Measurements from ENCODE around the gene MAP3K13. TPM values are rescaled to one million over a fixed set of nuclear protein-coding genes. Genes with fewer than 3 reads are reported as not detected.

Gene MAP3K13
- total and polyA plus RNA-seq, 10 of the 15 experiments (the other 5 are each of a cell fraction or from before 2014, with no cell fraction given): 10.5 to 70.8 (median 26.8) TPM

GRCh38 chr3:185537369-185537970 is 174.5 kb downstream of the MAP3K13 start (continued):
- TF ChIP-seq NR2F1 (conservative IDR thresholded peaks at IDR 0.05) (0 out of 2 replicates have a peak, but pooled peaks have one; percentile 8), IKZF2 (IDR thresholded peaks at IDR 0.05) (peak; percentile 96 to 97), ZSCAN29 (IDR thresholded peaks at IDR 0.05) (no peak), PBX3 (IDR thresholded peaks at IDR 0.05; ENCODE audit: insufficient replicate concordance, low read depth, low read length) (no peak), CEBPB (IDR thresholded peaks at IDR 0.05; ENCODE audit: borderline replicate concordance in 1 of 2, low read depth in 2 of 2, low read length in 2 of 2) (peak; percentile 86 to 94; a peak in 3 of 4 replicates), BCLAF1 (IDR thresholded peaks at IDR 0.05) (no peak), HSF1 (IDR thresholded peaks at IDR 0.05; ENCODE audit: low read depth, low read length) (no peak), BMI1 (IDR thresholded peaks at IDR 0.05; ENCODE audit: borderline replicate concordance) (no peak), HDAC6 (IDR thresholded peaks at IDR 0.05; ENCODE audit: unreplicated experiment) (no peak), KLF5 (IDR thresholded peaks at IDR 0.05; ENCODE audit: partially characterized antibody) (peak; percentile 39), SMC3 (IDR thresholded peaks at IDR 0.05; ENCODE audit: borderline replicate concordance, low read length) (no peak), SIN3A (IDR thresholded peaks at IDR 0.05; ENCODE audit: low read depth, low read length) (no peak), DPF2 (IDR thresholded peaks at IDR 0.05) (peak; percentile 74), EZH2 (IDR thresholded peaks at IDR 0.05; ENCODE audit: borderline replicate concordance, control insufficient read depth, low read depth, low read length) (no peak), RBBP5 (conservative IDR thresholded peaks at IDR 0.05) (no peak), BCL3 (IDR thresholded peaks at IDR 0.05; ENCODE audit: borderline replicate concordance, insufficient read depth, low read depth, low read length, poor library complexity, severe bottlenecking) (peak; percentile 66), ZZZ3 (IDR thresholded peaks at IDR 0.05; ENCODE audit: control insufficient read depth, insufficient read length, low read depth) (no peak), ATF3 (IDR thresholded peaks at IDR 0.05; ENCODE audit: borderline replicate concordance, extremely low read depth, low read depth, low read length) (no peak), NR2C2 (IDR thresholded peaks at IDR 0.05; ENCODE audit: borderline replicate concordance, control insufficient read depth, insufficient read length, low read depth) (no peak), NRF1 (conservative IDR thresholded peaks at IDR 0.05; ENCODE audit: low read depth, low read length) (no peak), STAT1 (conservative IDR thresholded peaks at IDR 0.05) (no peak), KDM1A (IDR thresholded peaks at IDR 0.05; ENCODE audit: borderline replicate concordance) (no peak), ASH2L (IDR thresholded peaks at IDR 0.05; ENCODE audit: borderline replicate concordance, low read depth) (no peak), FOS (IDR thresholded peaks at IDR 0.05; ENCODE audit: borderline replicate concordance, extremely low read depth, insufficient read length) (no peak)

Data from GM12878 (cell line).